Measurements from ENCODE around the gene FGG.

Gene FGG

DNA sequence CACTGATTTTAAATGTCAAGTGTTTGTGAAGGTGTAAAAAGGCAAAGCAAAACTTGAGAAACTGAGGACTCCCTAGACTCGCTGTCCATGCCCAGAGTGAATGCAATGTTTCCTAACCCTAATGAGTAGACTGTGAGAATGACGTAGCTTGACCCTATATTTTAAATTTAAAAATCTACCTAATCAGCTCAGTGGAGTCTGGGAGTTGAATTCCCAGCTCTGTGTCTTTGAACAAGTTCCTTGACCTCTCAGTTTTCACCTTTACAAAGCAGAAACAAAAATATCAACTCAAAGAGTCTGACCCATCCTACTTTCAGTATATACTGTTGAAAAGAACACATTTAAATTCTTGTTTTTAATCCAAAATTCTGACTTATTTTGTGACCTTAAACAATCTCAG is 24.3 kb downstream of the FGG start:
- intact Hi-C loops (cut with DNase I), result no loop called here

DNA sequence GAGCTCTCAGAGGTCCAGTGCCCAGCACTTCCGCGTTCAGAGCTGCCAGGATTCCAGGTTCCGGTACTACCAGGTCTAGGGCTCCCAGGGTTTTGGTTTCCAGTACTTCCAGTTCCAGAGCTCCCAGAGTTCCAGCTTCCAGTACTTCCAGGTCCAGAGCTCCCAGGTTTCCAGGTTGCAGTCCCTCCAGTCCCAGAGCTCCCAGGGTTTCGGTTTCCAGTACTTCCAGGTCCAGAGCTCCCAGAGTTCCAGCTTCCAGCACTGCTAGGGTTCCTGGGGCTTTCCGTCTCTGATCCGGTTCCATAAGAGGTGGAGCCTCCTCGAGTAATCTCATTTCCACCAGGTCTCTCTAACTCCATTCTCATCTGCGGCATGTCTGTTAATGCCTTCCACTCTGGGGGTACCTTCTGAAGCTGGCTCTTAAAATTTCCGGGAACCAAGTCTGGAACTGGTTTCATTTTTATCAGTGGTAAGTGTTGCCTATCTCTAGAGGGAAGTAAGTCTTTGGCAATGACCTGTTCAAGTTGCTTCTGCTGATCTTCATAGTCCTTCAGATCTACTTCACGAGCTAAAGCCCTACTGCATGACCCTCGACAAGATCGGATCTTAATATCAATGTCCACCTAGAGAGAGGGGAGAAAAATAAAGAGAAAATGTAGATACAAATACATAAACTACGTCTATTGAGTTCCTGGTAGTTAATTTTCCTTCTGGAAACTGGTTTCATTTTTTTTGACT is 26.0 kb downstream of the FGG start:
- DNase-seq, result peak in 1 of 10 donors; percentile 39
- intact Hi-C loops (cut with DNase I), result no loop called here

More for the DNA sequence above, 24.3 kb downstream of the FGG start:
- DNase-seq, result no peak

DNA sequence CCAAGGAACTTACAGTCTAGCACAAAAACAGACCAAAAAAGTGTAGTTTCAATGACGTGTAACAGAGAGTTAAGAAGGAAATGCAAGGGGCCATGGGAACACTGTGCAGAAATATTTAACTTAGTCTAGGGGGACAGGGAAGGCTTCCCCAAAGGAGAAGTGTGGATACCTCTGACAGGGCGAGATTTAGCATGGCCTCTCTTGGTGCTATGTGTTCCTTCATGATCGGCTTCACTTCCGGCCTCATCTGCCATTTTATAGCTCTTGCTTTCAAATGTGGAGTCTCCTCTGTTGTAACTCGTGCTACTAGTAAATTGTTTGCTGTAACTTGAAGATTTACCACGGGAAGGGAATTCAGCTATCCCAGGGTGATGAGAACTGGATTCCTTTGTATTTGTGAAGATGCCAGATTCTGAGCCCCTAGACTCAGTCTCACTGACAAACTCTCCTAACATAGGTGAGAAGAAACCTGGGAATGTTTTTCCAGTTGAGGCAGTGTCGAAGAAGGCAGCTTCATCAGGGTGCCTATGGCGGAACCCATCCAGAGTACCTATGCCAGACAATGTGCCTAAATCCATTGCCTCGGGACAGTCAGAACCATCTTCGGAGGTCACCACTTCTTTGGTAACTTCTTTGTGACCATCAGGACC is 27.0 kb downstream of the FGG start:
- DNase-seq, result no peak

DNA sequence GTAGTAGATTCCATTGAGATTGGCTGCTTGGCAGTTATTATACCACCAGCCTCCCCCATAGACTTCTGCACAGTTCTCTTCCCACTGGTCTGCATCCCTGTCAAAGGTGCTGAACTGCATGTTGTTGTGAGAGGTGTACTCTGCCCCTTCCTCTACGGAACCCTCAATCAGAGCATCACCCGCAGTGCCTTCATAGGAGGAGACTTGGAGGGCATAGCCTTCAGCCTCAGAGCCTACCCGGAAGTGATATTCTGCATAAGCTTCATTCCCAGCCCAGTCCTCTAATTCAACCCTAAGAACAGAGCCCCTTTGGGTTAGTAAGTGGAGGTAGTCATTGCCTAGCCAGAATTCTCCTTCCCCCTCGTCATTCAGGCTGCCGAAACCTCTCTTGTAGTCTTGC is 28.2 kb downstream of the FGG start:
- DNase-seq, result no peak
- intact Hi-C loops (cut with DNase I), result no loop called here

More for the DNA sequence above, 27.0 kb downstream of the FGG start:
- intact Hi-C loops (cut with DNase I), result no loop called here

DNA sequence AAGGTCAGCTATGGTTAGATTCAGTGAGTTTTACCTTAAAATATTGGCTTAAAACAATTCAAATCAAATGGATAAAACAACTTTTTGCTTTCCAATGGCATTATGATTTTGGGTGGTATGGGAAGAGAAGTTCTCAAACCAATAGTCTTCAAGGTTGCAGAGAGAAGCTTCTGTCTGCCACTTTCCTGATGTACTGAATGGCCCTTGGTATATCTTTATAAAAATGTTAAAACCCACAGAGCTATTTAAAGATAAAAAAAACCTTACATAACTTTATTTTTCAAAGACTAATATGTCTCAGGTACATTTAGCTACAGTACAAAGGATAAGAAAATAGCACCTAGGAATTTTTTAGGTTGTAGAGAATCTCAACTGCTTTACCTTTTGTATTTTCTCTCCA is 28.8 kb downstream of the FGG start:
- no peak for DNase-seq
- intact Hi-C loops (cut with DNase I), result no loop called here

GRCh38 chr4:154583230-154583629 is 29.2 kb downstream of the FGG start:
- intact Hi-C loops (cut with DNase I), result no loop called here

DNA sequence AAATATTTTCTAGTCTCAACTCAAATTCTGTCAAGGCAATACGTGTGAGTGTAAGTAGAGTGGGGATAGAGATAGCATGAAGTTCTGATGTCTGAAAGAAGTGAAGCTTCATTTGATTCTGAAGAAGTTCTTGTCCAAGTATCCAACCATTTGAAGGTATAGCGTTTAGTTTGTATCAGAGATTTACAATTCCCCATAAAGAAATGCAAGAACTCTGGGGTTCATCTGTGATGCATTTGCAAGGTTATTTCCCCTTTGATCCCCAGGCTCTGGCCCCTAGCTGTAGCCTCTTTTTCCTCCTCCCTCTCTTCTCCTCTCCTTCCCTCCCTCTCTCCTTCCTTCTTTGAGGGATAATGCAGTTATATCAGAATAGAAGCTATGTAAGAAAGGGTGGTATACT is 29.7 kb downstream of the FGG start:
- intact Hi-C loops (cut with DNase I), result no loop called here

More at GRCh38 chr4:154583230-154583629, 29.2 kb downstream of the FGG start:
- no peak for DNase-seq

GRCh38 chr4:154579927-154580326 is 32.5 kb downstream of the FGG start:
- no peak for DNase-seq
- intact Hi-C loops (cut with DNase I), result no loop called here

More for the DNA sequence above, 29.7 kb downstream of the FGG start:
- no peak for DNase-seq

GRCh38 chr4:154578919-154579318 is 33.5 kb downstream of the FGG start:
- DNase-seq, result no peak
- intact Hi-C loops (cut with DNase I), result no loop called here

DNA sequence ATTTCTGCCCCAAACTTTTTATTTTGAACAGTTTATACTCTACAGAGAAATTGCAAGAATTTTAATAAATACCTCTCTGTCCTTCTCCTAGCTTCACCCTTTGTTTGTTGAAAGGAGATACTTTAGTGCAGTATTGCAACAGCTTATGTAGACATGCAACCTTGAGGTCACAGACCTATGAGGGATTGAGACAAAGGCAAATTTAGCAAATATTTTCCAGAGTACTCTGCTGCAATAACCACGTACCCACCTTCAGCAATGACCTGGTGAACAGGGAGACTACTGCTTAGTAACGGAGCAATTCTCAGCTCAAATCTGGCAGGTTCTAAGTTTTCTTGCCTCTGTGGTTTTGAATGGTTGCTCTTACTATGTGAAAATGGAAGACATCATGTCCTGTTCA is 35.1 kb downstream of the FGG start:
- intact Hi-C loops (cut with DNase I), result no loop called here
- no peak for DNase-seq

DNA sequence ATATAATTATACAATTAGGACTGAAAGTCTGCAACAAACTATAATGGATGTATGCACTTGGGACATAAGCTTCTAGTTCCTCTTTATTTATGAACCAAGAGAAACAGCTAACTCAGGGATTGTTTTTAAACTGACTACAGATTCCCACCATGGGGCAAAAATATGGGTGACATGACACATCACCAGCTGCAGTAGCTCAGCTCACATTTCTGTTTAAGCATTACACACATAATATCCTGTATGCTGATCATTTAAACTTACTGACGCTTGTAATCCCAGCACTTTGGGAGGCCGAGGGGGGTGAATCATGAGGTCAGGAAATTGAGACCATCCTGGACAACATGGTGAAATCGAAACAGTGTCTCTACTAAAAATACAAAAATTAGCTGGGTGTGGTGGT is 38.1 kb downstream of the FGG start:
- intact Hi-C loops (cut with DNase I), result no loop called here
- DNase-seq, result no peak

- intact Hi-C loops (cut with DNase I), result no loop called here
These were observed 39.1 kb downstream of the FGG start for GRCh38 chr4:154573190-154573870.

GRCh38 chr4:154569584-154569983 is 42.9 kb downstream of the FGG start:
- intact Hi-C loops (cut with DNase I), result no loop called here
- no peak for DNase-seq

More at GRCh38 chr4:154573190-154573870, 39.1 kb downstream of the FGG start:
- no peak for DNase-seq

- intact Hi-C loops (cut with DNase I), result no loop called here
- DNase-seq, result no peak
These were observed 43.4 kb downstream of the FGG start for GRCh38 chr4:154569028-154569427.

GRCh38 chr4:154566639-154567204 is 45.7 kb downstream of the FGG start:
- DNase-seq, result no peak

DNA sequence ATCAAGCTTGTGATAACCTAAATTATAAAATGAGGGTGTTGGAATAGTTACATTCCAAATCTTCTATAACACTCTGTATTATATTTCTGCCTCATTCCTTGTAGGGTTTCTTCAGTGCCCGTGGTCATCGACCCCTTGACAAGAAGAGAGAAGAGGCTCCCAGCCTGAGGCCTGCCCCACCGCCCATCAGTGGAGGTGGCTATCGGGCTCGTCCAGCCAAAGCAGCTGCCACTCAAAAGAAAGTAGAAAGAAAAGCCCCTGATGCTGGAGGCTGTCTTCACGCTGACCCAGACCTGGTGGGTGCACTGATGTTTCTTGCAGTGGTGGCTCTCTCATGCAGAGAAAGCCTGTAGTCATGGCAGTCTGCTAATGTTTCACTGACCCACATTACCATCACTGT is 46.8 kb downstream of the FGG start:
- intact Hi-C loops (cut with DNase I), result no loop called here
- DNase-seq, result peak in 3 of 10 donors; percentile 53 to 66 (median 63)

More at GRCh38 chr4:154566639-154567204, 45.7 kb downstream of the FGG start:
- intact Hi-C loops (cut with DNase I), result no loop called here

- no peak for DNase-seq
- intact Hi-C loops (cut with DNase I), result no loop called here
These were observed 48.1 kb downstream of the FGG start for GRCh38 chr4:154564311-154564710.

GRCh38 chr4:154562697-154563254 is 49.7 kb downstream of the FGG start, which contains the start of gene FGB:
Gene FGB (plus strand): TSS chr4:154563011. CDS start chr4:154563019, 8 bp downstream.
- DNase-seq, result no peak
- intact Hi-C loops (cut with DNase I), result no loop called here

- no peak for DNase-seq
- intact Hi-C loops (cut with DNase I), result no loop called here
These were observed 51.6 kb downstream of the FGG start for GRCh38 chr4:154560824-154561231.

DNA sequence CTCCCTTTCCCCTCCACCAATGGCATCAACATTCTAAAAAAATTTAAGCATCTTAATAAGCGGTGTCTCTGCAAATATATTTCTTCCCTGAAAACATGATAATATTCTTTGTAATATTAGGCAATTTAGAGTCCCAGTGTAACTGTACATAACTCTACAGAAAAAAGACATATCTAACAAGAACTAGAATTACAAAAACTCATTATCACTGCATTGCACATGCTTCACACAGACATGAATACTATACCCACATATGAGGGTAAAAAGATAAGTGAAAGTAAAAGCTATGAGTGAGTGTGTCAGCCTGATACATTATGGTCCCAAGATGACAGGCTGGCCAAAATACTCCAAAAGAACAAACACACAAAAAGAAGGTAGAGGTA is 52.0 kb downstream of the FGG start:
- intact Hi-C loops (cut with DNase I), result no loop called here
- no peak for DNase-seq
